ENCODE results near the gene DTWD1.
"Not testable (repeated sequence)": the region's sequence is repeated elsewhere in the genome, so short reads cannot be mapped to it uniquely, and the experiment has no call there.

DTWD1 gene

GRCh38 chr15:49650676-49651075, 29.8 kb downstream of the DTWD1 start:
- H3K4me3 ChIP-seq (ENCODE audit: low read depth, low read length) = no peak overlapping the region
- DNase-seq (ENCODE audit: low read depth, low spot score) = no peak
- no peak for TF ChIP-seq CTCF (IDR thresholded peaks at IDR 0.05; ENCODE audit: insufficient read depth, low read length, missing control alignments)
- POLR2A ChIA-PET = no interaction called here
- CTCF ChIA-PET = no interaction called here

- CTCF ChIA-PET = no interaction called here
- no peak for TF ChIP-seq CTCF (IDR thresholded peaks at IDR 0.05; ENCODE audit: insufficient read depth, low read length, missing control alignments)
These were observed 32.1 kb downstream of the DTWD1 start for GRCh38 chr15:49652922-49653321.

GRCh38 chr15:49656734-49657133, 35.9 kb downstream of the DTWD1 start:
- ChIA-PET POLR2A (no interaction called here), CTCF (no interaction called here)
- no peak for DNase-seq (ENCODE audit: low read depth, low spot score)
- H3K4me3 ChIP-seq (ENCODE audit: low read depth, low read length) = no peak overlapping the region
- TF ChIP-seq CTCF (IDR thresholded peaks at IDR 0.05; ENCODE audit: insufficient read depth, low read length, missing control alignments) = no peak

More at GRCh38 chr15:49652922-49653321, 32.1 kb downstream of the DTWD1 start:
- DNase-seq (ENCODE audit: low read depth, low spot score) = no peak
- POLR2A ChIA-PET = no interaction called here
- H3K4me3 ChIP-seq (ENCODE audit: low read depth, low read length) = no peak overlapping the region

- CTCF ChIA-PET = no interaction called here
- POLR2A ChIA-PET = no interaction called here
- DNase-seq (ENCODE audit: low read depth, low spot score) = no peak
- no peak overlapping the region for H3K4me3 ChIP-seq (ENCODE audit: low read depth, low read length)
- TF ChIP-seq CTCF (IDR thresholded peaks at IDR 0.05; ENCODE audit: insufficient read depth, low read length, missing control alignments) = no peak
These were observed 43.9 kb downstream of the DTWD1 start for GRCh38 chr15:49664716-49665115.

GRCh38 chr15:49666486-49666885, 45.6 kb downstream of the DTWD1 start:
- DNase-seq (ENCODE audit: low read depth, low spot score); H3K4me3 ChIP-seq (ENCODE audit: low read depth, low read length); POLR2A ChIA-PET; CTCF ChIA-PET: not testable (repeated sequence)

- TF ChIP-seq CTCF (IDR thresholded peaks at IDR 0.05; ENCODE audit: insufficient read depth, low read length, missing control alignments) = no peak
- ChIA-PET CTCF (no interaction called here), POLR2A (no interaction called here)
- no peak overlapping the region for H3K4me3 ChIP-seq (ENCODE audit: low read depth, low read length)
- DNase-seq (ENCODE audit: low read depth, low spot score) = no peak
These were observed 48.4 kb downstream of the DTWD1 start for GRCh38 chr15:49669288-49669687.

GRCh38 chr15:49673861-49674260, 53.0 kb downstream of the DTWD1 start:
- CTCF ChIA-PET = no interaction called here
- H3K4me3 ChIP-seq (ENCODE audit: low read depth, low read length) = no peak overlapping the region
- TF ChIP-seq CTCF (IDR thresholded peaks at IDR 0.05; ENCODE audit: insufficient read depth, low read length, missing control alignments) = no peak
- DNase-seq (ENCODE audit: low read depth, low spot score) = no peak
- POLR2A ChIA-PET = no interaction called here

Data from AG04449 (cell line).